Endothelial cell of umbilical vein (primary cell): ENCODE data around the gene MOB3A. TPM values are rescaled to one million over a fixed set of nuclear protein-coding genes. Genes with fewer than 3 reads are reported as not detected.

Experiments
- BruUV-seq: library from RNA; stranded (reverse); fragments of 400-500 nt; replicated peaks from 2 replicates; lab custom pipeline; 2021; lab: Mats Ljungman, UMichigan
- CTCF ChIA-PET: fragments of 300-600, 350-600 bp; sonication (Branson Sonifier 250); formaldehyde crosslinking; loops from one replicate; lab custom pipeline; 2021; ENCODE audit warnings: antibody characterized with exemption, inconsistent platforms; lab: Charles Lee
- POLR2A ChIA-PET: fragments of 300-600, 350-600 bp; sonication (Branson Sonifier 250); formaldehyde crosslinking; loops from one replicate; lab custom pipeline; 2021; ENCODE audit warnings: antibody characterized with exemption, inconsistent platforms; lab: Charles Lee
- DNase-seq: peaks from one replicate; pipeline ENCODE4 v3.0.0-alpha.2; 2011; ENCODE audit warnings: low read depth, low spot score
- FAIRE-seq: peaks from 2 replicates; lab custom pipeline; 2011; peaks lifted over from hg19 to GRCh38; lab: Jason Lieb, UNC
- H2AFZ ChIP-seq: 2 replicates; pipeline ENCODE4 v1.6.0; 2012; ENCODE audit warnings: low read depth, low read length, control low read depth, inconsistent platforms
- H3K27ac ChIP-seq: 2 replicates; pipeline ENCODE4 v1.5.1; 2011; ENCODE audit warnings: low read depth, mild to moderate bottlenecking, control low read depth, low read length, moderate library complexity; ENCODE audit not compliant: insufficient read depth
- H3K27me3 ChIP-seq, 2 experiments: 2 replicates each; pipeline versions ENCODE4 v1.6.0 to v1.6.1; 2011; ENCODE audit warnings: low read length in 2 of 2, mixed read lengths in 1 of 2; ENCODE audit not compliant: control insufficient read depth in 2 of 2, insufficient read depth in 2 of 2
- H3K36me3 ChIP-seq, 2 experiments: 2 replicates in 1 of 2; 3 replicates in 1 of 2; pipeline ENCODE4 v1.5.1; 2011; ENCODE audit warnings: low read length in 2 of 2, mild to moderate bottlenecking in 1 of 2, moderate library complexity in 1 of 2; ENCODE audit not compliant: control insufficient read depth in 2 of 2, insufficient read depth in 2 of 2; ENCODE audit errors: extremely low read depth in 1 of 2
- H3K4me1 ChIP-seq: 3 replicates; pipeline ENCODE4 v1.5.1; 2011; ENCODE audit warnings: mild to moderate bottlenecking, low read length; ENCODE audit not compliant: control insufficient read depth, insufficient read depth; ENCODE audit errors: extremely low read depth
- H3K4me2 ChIP-seq: 2 replicates; pipeline ENCODE4 v1.6.1; 2011; ENCODE audit warnings: low read length, control low read depth, mixed read lengths; ENCODE audit not compliant: insufficient read depth
- H3K4me3 ChIP-seq, 3 experiments: fragments of 200-600 bp in 1 of 3; sonication (generic), shearing (Covaris generic) in 1 of 3; replicated peaks in 1 of 3; 2 replicates each; pipeline ENCODE4 v1.5.1; 2011 to 2016; ENCODE audit warnings: control low read depth in 3 of 3, low read length in 3 of 3, mild to moderate bottlenecking in 2 of 3, inconsistent platforms in 1 of 3, low read depth in 1 of 3, moderate library complexity in 1 of 3; ENCODE audit not compliant: insufficient read depth in 1 of 3
- H3K79me2 ChIP-seq: 2 replicates; pipeline ENCODE4 v1.6.0; 2012; ENCODE audit warnings: low read length, inconsistent platforms; ENCODE audit not compliant: control insufficient read depth, insufficient read depth
- H3K9ac ChIP-seq: replicated peaks from 2 replicates; pipeline ENCODE3; 2011; ENCODE audit warnings: low read length, control low read depth; ENCODE audit not compliant: insufficient read depth; ENCODE audit errors: extremely low read depth
- H3K9me1 ChIP-seq: replicated peaks from 3 replicates; pipeline ENCODE4 v1.6.0; 2011; ENCODE audit warnings: mild to moderate bottlenecking, low read length; ENCODE audit not compliant: control insufficient read depth, insufficient read depth; ENCODE audit errors: extremely low read depth
- H3K9me3 ChIP-seq: replicated peaks from 2 replicates; pipeline ENCODE4 v1.5.1; 2012; ENCODE audit warnings: low read length, inconsistent platforms; ENCODE audit not compliant: control insufficient read depth, insufficient read depth
- H4K20me1 ChIP-seq: replicated peaks from 2 replicates; pipeline ENCODE3; 2011; ENCODE audit warnings: mild to moderate bottlenecking, low read length; ENCODE audit not compliant: control insufficient read depth, insufficient read depth; ENCODE audit errors: extremely low read depth
- EZH2 ChIP-seq: IDR thresholded peaks from 2 replicates; pipeline ENCODE4 v1.6.1; 2012; ENCODE audit warnings: borderline replicate concordance, low read depth, mild to moderate bottlenecking, moderate library complexity, low read length, inconsistent platforms; ENCODE audit not compliant: severe bottlenecking
- FOS ChIP-seq: IDR thresholded peaks from 2 replicates; pipeline ENCODE4 v1.6.1; 2011; ENCODE audit warnings: mild to moderate bottlenecking, low read length, moderate library complexity, borderline replicate concordance; ENCODE audit not compliant: insufficient read depth
- GATA2 ChIP-seq: IDR thresholded peaks from 2 replicates; pipeline ENCODE4 v1.7.0; 2011; ENCODE audit warnings: low read depth, mild to moderate bottlenecking, moderate library complexity, mixed read lengths, low read length; ENCODE audit not compliant: insufficient read length, insufficient read depth
- JUN ChIP-seq: IDR thresholded peaks from 2 replicates; pipeline ENCODE4 v1.6.1; 2011; ENCODE audit warnings: borderline replicate concordance, low read depth; ENCODE audit not compliant: insufficient read length, insufficient read depth
- MAX ChIP-seq: IDR thresholded peaks from 2 replicates; pipeline ENCODE4 v1.6.1; 2011; ENCODE audit not compliant: insufficient read depth, insufficient read length
- MYC ChIP-seq: IDR thresholded peaks from one replicate; pipeline ENCODE4 v1.6.1; 2011; ENCODE audit warnings: mild to moderate bottlenecking, low read depth, low read length
- POLR2A ChIP-seq: IDR thresholded peaks from 2 replicates; pipeline ENCODE4 v1.6.1; 2012; ENCODE audit warnings: low read depth, mild to moderate bottlenecking, control low read depth, low read length
- POLR2AphosphoS5 ChIP-seq: IDR thresholded peaks from 2 replicates; pipeline ENCODE4 v1.6.1; 2012; ENCODE audit warnings: low read depth, mild to moderate bottlenecking, control low read depth, low read length, moderate library complexity; ENCODE audit not compliant: insufficient read depth
- dilution Hi-C: fragments of 300-500 bp; cut with MboI; formaldehyde crosslinking; loops from one replicate; pipeline ENCODE4 v1.15.0; 2019; ENCODE audit warnings: low sequenced_read_pairs; ENCODE audit not compliant: extremely low pct_ligation_motif_present
- intact Hi-C: fragments of 100-400 bp; cut with micrococcal nuclease; formaldehyde crosslinking; loops from one replicate; pipeline ENCODE4 v1.10.0; 2022
- polyA plus RNA-seq, 4 experiments: library from polyadenylated mRNA; depleted of rRNA in 3 of 4; stranded (reverse) in 3 of 4; unstranded in 1 of 4; fragments of >200 nt; gene quantifications; 2 replicates each; pipeline versions ENCODE4 v1.2.1 to v1.2.3, GENCODE V29; 2011 to 2012; ENCODE audit warnings: missing spikeins in 1 of 4
- total RNA-seq: library from RNA; stranded (reverse); gene quantifications from 2 replicates; pipeline ENCODE4 v1.2.3, GENCODE V29; 2021
- TF ChIP-seq, protein P1 (sequence below), 2 donors: IDR thresholded peaks; 1 replicate in 1 of 2; 2 replicates in 1 of 2; pipeline ENCODE4 v1.5.1; 2011; ENCODE audit warnings: low read length in 2 of 2, mild to moderate bottlenecking in 2 of 2, moderate library complexity in 2 of 2, control low read depth in 1 of 2, inconsistent platforms in 1 of 2, low read depth in 1 of 2; ENCODE audit not compliant: insufficient read depth in 1 of 2; ENCODE audit errors: extremely low read depth in 1 of 2

Gene MOB3A
- total and polyA plus RNA-seq, 2 donors (not counting 3 experiments of a cell fraction or from before 2014, with no cell fraction given), result 46.5 to 59.7 TPM

- Histone ChIP-seq H3K4me1 (peaks cover 12% of the 10 kb centered on the region), H3K4me3 (no peak overlapping the region), H3K36me3 (no peaks in the 10 kb centered on the region), H3K79me2 (no peaks in the 10 kb centered on the region), H3K9me1 (no peaks in the 10 kb centered on the region), H3K27me3 (no peaks in the 10 kb centered on the region), H3K4me2 (no peak overlapping the region), H3K9ac (no peak overlapping the region), H3K9me3 (no peaks in the 10 kb centered on the region), H3K27ac (no peak overlapping the region), H2AFZ (no peak overlapping the region), H4K20me1 (no peaks in the 10 kb centered on the region)
- BruUV-seq, result no TSS peak
- ChIA-PET POLR2A (no interaction called here), CTCF (no interaction called here)
- dilution Hi-C loops, result no loop called here
- FAIRE-seq (no peak), DNase-seq (no peak)
- TF ChIP-seq POLR2A (no peak), JUN (no peak), EZH2 (no peak), MAX (no peak), MYC (no peak), POLR2AphosphoS5 (no peak), GATA2 (no peak), FOS (no peak)
- TF ChIP-seq, protein P1, sequence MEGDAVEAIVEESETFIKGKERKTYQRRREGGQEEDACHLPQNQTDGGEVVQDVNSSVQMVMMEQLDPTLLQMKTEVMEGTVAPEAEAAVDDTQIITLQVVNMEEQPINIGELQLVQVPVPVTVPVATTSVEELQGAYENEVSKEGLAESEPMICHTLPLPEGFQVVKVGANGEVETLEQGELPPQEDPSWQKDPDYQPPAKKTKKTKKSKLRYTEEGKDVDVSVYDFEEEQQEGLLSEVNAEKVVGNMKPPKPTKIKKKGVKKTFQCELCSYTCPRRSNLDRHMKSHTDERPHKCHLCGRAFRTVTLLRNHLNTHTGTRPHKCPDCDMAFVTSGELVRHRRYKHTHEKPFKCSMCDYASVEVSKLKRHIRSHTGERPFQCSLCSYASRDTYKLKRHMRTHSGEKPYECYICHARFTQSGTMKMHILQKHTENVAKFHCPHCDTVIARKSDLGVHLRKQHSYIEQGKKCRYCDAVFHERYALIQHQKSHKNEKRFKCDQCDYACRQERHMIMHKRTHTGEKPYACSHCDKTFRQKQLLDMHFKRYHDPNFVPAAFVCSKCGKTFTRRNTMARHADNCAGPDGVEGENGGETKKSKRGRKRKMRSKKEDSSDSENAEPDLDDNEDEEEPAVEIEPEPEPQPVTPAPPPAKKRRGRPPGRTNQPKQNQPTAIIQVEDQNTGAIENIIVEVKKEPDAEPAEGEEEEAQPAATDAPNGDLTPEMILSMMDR (IDR thresholded peaks at IDR 0.05; ENCODE audit: extremely low read depth in 1 of 2, insufficient read depth in 1 of 2, low read depth in 1 of 2, low read length in 2 of 2), result no peak
- intact Hi-C loops, result no loop called here
Observed at GRCh38 chr19:2027361-2027760, 68.8 kb downstream of the MOB3A start.
